ENCODE measurements around the gene ASTN2.

DNA sequence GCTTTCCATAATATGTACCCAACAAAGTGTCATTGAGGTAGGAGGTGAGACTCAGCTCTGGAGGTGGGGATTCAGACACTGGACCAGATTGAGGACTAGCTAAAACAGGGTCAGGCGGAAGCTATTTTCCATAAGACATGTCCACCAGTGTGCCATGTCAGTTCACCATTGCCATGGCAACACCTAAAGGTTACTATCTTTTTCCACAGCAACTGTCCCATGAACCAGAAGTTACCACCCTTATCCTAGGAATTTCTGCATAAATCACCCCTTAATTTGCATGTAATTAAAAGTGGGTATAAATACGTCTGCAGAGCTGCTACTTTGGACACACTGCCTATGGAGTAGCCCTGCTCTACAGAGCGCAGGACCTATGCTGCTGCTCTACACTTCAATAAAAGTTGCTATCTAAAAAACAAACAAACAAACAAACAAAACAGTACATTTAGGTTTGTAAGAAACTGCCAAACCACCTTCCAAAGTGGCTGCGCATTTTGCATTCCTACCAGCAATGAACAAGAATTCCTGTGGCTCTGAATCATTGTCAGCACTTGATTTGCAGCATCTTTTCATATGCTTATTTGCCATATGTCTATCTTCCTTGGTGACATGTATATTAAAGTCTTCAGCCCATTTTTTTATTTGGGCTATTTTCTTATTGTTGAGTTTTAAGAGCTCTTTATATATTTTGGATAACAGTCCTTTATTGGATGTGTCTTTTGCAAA lies 745.7 kb downstream of the ASTN2 start:
- TF ChIP-seq, protein P1, sequence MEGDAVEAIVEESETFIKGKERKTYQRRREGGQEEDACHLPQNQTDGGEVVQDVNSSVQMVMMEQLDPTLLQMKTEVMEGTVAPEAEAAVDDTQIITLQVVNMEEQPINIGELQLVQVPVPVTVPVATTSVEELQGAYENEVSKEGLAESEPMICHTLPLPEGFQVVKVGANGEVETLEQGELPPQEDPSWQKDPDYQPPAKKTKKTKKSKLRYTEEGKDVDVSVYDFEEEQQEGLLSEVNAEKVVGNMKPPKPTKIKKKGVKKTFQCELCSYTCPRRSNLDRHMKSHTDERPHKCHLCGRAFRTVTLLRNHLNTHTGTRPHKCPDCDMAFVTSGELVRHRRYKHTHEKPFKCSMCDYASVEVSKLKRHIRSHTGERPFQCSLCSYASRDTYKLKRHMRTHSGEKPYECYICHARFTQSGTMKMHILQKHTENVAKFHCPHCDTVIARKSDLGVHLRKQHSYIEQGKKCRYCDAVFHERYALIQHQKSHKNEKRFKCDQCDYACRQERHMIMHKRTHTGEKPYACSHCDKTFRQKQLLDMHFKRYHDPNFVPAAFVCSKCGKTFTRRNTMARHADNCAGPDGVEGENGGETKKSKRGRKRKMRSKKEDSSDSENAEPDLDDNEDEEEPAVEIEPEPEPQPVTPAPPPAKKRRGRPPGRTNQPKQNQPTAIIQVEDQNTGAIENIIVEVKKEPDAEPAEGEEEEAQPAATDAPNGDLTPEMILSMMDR (IDR thresholded peaks at IDR 0.05), result no peak
- no peak for TF ChIP-seq POLR2A (IDR thresholded peaks at IDR 0.05)

Measured in testis (tissue), 2 donors.